ENCODE measurements around the gene JAKMIP1.

Gene JAKMIP1

DNA sequence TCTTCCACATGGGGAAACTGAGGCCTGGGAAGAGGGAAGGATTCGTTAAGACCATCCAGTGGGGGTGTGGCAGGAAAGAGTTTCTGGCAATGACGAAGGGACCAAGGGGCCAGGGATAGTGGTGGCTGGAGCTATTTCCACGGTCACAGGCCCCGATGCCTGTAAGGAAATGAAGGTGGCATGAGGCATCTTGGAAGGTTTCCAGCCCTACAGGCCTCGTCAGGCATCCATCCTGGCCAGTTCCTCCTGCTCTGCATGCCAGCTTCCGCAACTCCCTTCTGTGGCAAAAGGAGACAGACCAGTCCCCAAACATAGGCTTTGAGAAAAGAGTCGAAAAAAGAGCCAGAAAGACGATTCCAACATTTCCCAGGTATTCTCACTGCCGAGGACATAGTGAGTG is 173.0 kb downstream of the JAKMIP1 start:
- Histone ChIP-seq H3K9me2 (replicated peaks; ENCODE audit: control insufficient read depth, low read length) (no peaks in the 10 kb centered on the region), H3K4me3 (ENCODE audit: low read length) (no peak overlapping the region), H3K79me2 (ENCODE audit: control insufficient read depth, low read length) (no peaks in the 10 kb centered on the region), H3K4me1 (ENCODE audit: control insufficient read depth, low read length) (no peaks in the 10 kb centered on the region), H3K27ac (ENCODE audit: low read depth, low read length) (no peak overlapping the region), H3K9me3 (ENCODE audit: control insufficient read depth, insufficient read depth, low read length) (no peaks in the 10 kb centered on the region), H3K36me3 (ENCODE audit: control insufficient read depth, low read length) (no peaks in the 10 kb centered on the region), H4K20me1 (ENCODE audit: control insufficient read depth, insufficient read depth, low read depth, low read length) (no peaks in the 10 kb centered on the region), H3F3A (ENCODE audit: control insufficient read depth, insufficient read depth) (no peaks in the 10 kb centered on the region), H3K27me3 (ENCODE audit: control insufficient read depth, low read length) (no peaks in the 10 kb centered on the region), H3K4me2 (ENCODE audit: low read length) (no peak overlapping the region)
- no peak for TF ChIP-seq EZH2phosphoT487 (IDR thresholded peaks at IDR 0.05; ENCODE audit: borderline replicate concordance, low read length)
- TF ChIP-seq, protein P1, sequence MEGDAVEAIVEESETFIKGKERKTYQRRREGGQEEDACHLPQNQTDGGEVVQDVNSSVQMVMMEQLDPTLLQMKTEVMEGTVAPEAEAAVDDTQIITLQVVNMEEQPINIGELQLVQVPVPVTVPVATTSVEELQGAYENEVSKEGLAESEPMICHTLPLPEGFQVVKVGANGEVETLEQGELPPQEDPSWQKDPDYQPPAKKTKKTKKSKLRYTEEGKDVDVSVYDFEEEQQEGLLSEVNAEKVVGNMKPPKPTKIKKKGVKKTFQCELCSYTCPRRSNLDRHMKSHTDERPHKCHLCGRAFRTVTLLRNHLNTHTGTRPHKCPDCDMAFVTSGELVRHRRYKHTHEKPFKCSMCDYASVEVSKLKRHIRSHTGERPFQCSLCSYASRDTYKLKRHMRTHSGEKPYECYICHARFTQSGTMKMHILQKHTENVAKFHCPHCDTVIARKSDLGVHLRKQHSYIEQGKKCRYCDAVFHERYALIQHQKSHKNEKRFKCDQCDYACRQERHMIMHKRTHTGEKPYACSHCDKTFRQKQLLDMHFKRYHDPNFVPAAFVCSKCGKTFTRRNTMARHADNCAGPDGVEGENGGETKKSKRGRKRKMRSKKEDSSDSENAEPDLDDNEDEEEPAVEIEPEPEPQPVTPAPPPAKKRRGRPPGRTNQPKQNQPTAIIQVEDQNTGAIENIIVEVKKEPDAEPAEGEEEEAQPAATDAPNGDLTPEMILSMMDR (IDR thresholded peaks at IDR 0.05; ENCODE audit: low read depth, low read length, poor library complexity, severe bottlenecking) = no peak

DNA sequence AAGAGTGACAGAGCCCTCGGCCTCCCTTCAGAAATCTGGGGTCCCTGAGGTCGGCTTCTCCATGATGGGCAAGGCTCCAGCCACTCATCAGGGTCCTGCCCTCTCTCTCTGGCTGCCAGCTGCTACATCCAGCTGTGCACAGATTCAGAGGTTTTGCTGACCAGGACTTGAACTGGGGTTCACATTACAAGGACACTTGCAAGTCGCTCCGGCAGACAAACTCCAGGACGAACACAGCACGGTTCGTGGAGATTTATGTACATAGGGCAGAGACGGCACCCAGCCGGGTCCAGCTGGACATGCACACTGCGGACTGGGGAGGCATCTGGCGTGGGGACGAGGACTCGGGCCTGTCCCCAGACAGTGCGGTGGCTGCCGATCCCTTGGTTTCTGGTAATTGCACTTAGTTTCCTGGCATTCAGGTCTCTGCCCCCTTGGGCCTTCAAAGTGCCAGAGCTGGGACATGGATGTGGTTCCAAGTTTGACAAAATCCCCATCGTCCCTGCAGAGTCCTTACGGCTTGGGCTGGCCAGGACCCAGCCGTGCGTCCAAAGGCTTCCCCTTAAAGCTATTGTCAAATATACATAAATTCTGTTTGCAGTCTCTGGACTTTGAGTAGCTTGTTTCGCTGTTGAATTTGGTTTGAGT is 175.9 kb downstream of the JAKMIP1 start:
- Histone ChIP-seq H3K79me2 (ENCODE audit: control insufficient read depth, low read length) (no peaks in the 10 kb centered on the region), H3K4me3 (ENCODE audit: low read length) (no peak overlapping the region), H3K4me1 (ENCODE audit: control insufficient read depth, low read length) (no peaks in the 10 kb centered on the region), H3F3A (ENCODE audit: control insufficient read depth, insufficient read depth) (no peaks in the 10 kb centered on the region), H3K4me2 (ENCODE audit: low read length) (no peak overlapping the region), H3K27ac (ENCODE audit: low read depth, low read length) (no peak overlapping the region), H3K9me3 (ENCODE audit: control insufficient read depth, insufficient read depth, low read length) (no peaks in the 10 kb centered on the region), H3K27me3 (ENCODE audit: control insufficient read depth, low read length) (no peaks in the 10 kb centered on the region), H4K20me1 (ENCODE audit: control insufficient read depth, insufficient read depth, low read depth, low read length) (no peaks in the 10 kb centered on the region), H3K36me3 (ENCODE audit: control insufficient read depth, low read length) (no peaks in the 10 kb centered on the region), H3K9me2 (replicated peaks; ENCODE audit: control insufficient read depth, low read length) (no peaks in the 10 kb centered on the region)
- TF ChIP-seq EZH2phosphoT487 (IDR thresholded peaks at IDR 0.05; ENCODE audit: borderline replicate concordance, low read length) = no peak
- TF ChIP-seq, protein P1 (IDR thresholded peaks at IDR 0.05; ENCODE audit: low read depth, low read length, poor library complexity, severe bottlenecking) = no peak

DNA sequence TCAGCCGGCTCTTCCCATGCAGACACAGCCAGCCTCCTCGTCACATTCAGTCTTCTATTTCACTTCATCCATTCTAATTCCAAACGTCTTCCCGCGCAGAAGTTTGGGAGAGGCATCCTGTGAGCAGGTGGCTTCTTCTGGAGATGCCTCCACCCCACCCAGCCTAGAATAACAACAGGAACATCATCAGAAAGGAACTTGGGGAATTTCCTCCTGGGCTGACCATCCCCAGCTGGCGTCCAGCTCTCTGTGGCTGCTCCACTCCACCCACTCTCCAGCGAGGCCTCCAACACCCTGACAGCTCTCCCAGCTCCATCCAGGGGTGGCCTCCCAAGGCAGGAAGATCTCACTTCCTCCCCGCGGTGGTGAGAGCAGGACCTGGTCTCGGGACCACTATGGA is 176.6 kb downstream of the JAKMIP1 start:
- H3K9me2 ChIP-seq (replicated peaks; ENCODE audit: control insufficient read depth, low read length) = no peaks in the 10 kb centered on the region
- H3K9me3 ChIP-seq (ENCODE audit: control insufficient read depth, insufficient read depth, low read length) = no peaks in the 10 kb centered on the region
- H3K36me3 ChIP-seq (ENCODE audit: control insufficient read depth, low read length) = no peaks in the 10 kb centered on the region
- H3F3A ChIP-seq (ENCODE audit: control insufficient read depth, insufficient read depth) = no peaks in the 10 kb centered on the region
- H3K4me1 ChIP-seq (ENCODE audit: control insufficient read depth, low read length) = no peaks in the 10 kb centered on the region
- H3K4me3 ChIP-seq (ENCODE audit: low read length) = no peak overlapping the region
- H3K4me2 ChIP-seq (ENCODE audit: low read length) = no peak overlapping the region
- TF ChIP-seq EZH2phosphoT487 (IDR thresholded peaks at IDR 0.05; ENCODE audit: borderline replicate concordance, low read length) = no peak
- TF ChIP-seq, protein P1 (IDR thresholded peaks at IDR 0.05; ENCODE audit: low read depth, low read length, poor library complexity, severe bottlenecking) = no peak
- H3K27ac ChIP-seq (ENCODE audit: low read depth, low read length) = no peak overlapping the region
- H3K79me2 ChIP-seq (ENCODE audit: control insufficient read depth, low read length) = no peaks in the 10 kb centered on the region
- H4K20me1 ChIP-seq (ENCODE audit: control insufficient read depth, insufficient read depth, low read depth, low read length) = no peaks in the 10 kb centered on the region
- no peaks in the 10 kb centered on the region for H3K27me3 ChIP-seq (ENCODE audit: control insufficient read depth, low read length)
